GM19351 (cell line): ENCODE data around the gene RALGAPB.
"Not testable (repeated sequence)": the region's sequence is repeated elsewhere in the genome, so short reads cannot be mapped to it uniquely, and the experiment has no call there.

Experiments
- ATAC-seq: cut with Tn5 transposase; IDR thresholded peaks from one replicate; pipeline ENCODE4 v1.9.1; 2021; ENCODE audit warnings: mild to moderate bottlenecking, moderate library complexity; ENCODE audit not compliant: unreplicated experiment

Gene RALGAPB

DNA sequence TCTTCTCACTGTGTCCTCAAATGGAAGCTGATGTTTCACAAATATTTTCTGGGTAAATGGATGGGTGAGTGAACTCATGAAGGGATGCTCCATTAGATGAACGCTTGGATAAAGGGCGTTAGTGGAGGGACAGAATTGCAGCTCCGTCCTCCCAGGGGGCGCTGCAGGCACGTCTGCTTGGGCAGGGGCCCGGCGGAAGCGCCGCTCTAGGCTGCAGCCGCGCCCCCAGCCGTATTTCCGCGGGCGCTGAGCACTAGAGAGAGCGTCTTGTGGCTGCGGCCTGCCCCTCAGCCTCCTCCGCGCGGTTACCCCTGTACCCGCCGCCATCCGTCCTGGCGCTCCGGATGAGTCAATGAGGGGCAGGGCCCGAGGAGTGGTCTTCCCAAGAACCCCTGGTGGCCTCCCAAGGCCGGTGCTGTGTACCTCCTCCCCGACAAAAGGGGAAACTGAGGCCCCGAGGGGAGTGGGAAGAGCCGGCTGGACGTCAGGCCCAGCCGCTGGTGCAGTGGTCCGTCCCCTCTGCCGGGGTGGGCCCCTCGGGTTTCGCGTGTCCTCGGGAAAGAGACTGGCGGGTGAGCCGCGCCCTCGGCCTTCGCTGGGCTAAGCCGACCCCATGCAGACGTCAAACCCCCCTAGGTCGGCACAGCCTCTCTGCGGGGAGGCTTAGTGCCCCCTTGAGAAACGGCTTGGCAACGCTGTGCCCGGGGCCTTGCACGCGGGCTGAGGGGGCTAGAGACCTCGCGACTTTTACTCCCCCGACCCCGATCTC is 26.0 kb upstream of the RALGAPB start:
- ATAC-seq = peak; percentile 86

GRCh38 chr20:38447251-38447661 is 25.4 kb upstream of the RALGAPB start:
- ATAC-seq = no peak

DNA sequence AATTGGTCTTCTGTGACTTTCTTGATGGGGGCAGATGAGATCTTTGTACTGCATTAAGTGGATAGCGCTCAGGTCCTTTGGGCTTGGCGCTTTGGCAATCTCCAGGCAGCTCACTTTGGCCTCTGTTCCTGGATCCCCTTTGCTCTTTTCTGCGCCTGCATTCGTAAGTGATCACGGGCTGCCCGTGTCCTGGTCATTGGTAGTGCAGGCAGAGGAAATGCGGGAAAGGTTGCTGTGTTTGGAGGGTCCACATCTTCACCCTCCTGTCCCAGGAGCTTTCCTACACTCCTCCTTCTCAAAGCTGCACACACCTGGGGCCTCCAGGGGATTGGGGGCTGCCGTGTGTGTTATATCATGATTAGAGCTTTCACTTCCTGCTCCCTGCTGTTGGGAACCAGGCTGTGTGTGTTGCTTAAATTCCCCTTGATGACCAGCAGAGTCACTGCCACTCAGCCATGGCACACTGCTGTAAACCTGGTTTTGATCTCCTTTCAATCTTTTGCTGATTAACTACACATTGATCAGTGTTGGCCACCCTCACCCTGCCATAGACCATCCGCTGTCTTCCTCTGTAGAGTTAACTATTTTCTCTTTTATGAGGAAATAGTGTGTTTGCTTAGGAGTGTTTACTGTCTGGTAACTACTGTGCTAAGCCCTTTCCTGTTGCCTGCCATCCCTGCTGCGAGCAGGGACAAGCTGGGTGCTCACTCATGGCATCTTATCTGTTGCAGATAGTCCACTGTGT is 24.5 kb upstream of the RALGAPB start:
- ATAC-seq = no peak

DNA sequence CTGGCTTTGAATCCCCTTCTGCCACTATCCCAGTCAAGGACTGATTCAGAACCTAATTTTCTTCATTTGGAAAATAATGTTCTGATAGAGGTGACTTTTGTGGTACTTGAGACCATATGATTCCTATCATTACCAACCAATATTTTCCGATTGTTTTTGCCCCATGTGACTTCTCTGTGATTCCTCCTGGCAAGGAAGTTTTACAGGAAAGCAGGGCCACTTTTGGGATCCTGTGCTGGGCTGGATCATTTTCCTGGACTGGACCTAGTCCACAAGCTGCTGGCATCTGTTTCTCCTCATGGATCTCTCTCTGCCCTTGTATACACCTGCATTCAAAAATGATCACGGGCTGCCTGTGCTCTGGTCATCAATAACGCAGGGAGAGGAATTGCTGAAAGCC is 23.6 kb upstream of the RALGAPB start:
- no peak for ATAC-seq

DNA sequence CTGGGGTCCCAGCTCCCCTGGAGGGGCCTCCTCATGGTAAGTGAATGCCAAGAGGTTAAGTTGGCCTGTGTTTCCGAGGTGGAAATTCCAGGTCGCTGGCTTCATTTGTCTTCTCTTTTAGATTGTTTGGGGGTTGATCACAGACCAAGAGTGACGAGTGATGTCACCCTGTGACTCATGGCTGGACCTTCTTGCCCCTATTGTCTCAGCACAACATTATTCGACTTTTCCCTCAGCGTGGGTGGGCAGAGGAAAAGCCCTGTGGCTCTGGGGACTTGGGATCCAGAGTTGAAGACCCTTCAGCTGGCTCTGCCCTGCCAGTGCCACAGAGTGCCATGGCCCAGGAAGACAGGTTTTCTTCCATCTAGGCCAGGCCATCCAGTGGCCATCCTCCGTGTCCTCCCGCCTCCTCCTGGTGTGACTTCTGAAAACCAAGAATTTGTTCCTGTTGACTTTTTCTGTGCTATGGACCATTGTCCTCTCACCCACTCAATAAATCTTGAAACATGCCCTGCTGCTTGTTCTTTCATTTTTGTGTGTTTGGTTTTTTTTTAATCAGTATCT is 22.1 kb upstream of the RALGAPB start:
- ATAC-seq = no peak

GRCh38 chr20:38452880-38453624 is 19.6 kb upstream of the RALGAPB start:
- ATAC-seq = no peak

DNA sequence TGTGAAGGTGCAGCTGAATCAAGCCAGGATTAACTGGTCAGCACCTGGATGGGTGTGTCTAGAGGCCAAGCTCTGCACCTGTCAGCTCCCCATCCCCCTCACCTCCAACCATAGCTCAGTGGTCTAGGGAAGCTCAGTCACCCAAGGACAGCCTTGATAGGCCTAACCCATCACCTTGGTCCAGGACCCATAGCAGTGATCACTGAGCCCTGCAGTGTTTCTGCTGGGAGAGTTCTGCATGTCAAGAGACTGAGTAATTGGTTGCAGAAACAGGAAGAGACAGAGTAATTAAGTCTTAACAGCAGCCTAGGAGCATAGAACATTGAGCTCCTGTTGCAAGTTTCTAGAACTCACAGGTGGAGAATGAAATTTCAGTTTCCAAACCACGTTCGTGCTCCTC is 18.7 kb upstream of the RALGAPB start:
- no peak for ATAC-seq

GRCh38 chr20:38454556-38455473 is 17.8 kb upstream of the RALGAPB start:
- no peak for ATAC-seq

DNA sequence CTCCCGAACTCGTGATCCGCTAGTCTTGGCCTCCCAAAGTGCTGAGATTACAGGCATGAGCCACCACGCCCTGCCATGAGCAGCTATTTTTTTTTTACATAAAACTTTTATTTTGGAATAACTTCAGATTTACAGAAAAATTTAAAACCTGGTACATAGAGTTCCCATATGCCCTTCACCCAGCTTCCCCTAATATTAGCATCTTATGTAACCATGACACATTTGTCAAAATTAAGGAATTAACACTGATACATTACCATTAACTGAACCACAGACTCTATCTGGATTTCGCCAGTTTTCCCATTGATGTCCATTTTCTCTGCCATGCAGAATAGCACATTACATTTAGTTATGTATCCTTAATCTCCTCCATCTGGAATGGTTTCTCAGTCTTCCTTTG is 14.3 kb upstream of the RALGAPB start:
- no peak for ATAC-seq

GRCh38 chr20:38460040-38460623 is 12.5 kb upstream of the RALGAPB start:
- ATAC-seq = no peak

DNA sequence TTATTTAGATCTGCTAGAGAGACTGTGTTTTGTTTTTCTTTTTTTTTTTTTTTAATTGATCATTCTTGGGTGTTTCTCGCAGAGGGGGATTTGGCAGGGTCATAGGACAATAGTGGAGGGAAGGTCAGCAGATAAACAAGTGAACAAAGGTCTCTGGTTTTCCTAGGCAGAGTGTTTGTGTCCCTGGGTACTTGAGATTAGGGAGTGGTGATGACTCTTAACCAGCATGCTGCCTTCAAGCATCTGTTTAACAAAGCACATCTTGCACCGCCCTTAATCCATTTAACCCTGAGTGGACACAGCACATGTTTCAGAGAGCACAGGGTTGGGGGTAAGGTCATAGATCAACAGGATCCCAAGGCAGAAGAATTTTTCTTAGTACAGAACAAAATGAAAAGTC is 12.0 kb upstream of the RALGAPB start:
- not testable (repeated sequence) for ATAC-seq

GRCh38 chr20:38461167-38461566 is 11.5 kb upstream of the RALGAPB start:
- ATAC-seq = not testable (repeated sequence)

GRCh38 chr20:38461569-38461968 is 11.1 kb upstream of the RALGAPB start:
- not testable (repeated sequence) for ATAC-seq

- no peak for ATAC-seq
Observed at GRCh38 chr20:38466171-38466570, 6.5 kb upstream of the RALGAPB start.

DNA sequence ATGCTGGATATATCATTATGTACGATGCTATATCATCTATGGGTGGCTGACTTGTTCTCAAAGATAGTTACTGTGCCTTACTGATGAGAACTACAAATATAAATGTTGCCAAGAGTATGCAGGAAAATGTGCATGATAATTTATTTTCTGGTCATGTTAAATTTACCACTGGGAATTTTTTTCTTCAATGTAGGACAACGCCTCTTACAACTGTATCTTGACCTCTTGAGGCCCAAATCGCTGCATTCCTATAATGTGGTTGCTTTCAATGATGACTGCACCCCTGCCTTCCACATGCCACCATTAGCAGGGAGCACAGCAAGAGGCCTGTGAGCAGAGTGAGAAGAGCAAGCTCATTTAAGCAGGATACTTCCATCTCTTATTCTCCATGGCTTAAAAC is 5.7 kb upstream of the RALGAPB start:
- no peak for ATAC-seq

DNA sequence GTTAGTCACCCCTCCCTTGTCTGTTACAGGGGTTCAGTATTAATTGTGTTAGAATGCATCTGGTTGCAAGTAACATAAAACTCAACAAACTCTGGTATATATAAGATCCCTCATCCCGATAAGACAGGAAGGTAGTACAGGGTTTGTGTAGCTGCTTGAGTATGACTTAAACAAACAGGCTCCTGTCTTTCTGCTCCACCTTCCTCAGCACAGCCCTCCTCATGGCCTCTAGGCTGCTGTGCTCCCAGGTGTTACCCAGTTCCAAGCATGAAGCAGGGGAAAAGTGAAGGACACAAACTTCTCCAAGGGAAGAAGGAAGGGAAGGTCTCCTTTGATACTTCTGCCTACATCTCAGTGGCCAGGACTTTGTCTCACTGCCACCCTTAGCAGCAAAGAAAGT is 1.4 kb upstream of the RALGAPB start:
- no peak for ATAC-seq

DNA sequence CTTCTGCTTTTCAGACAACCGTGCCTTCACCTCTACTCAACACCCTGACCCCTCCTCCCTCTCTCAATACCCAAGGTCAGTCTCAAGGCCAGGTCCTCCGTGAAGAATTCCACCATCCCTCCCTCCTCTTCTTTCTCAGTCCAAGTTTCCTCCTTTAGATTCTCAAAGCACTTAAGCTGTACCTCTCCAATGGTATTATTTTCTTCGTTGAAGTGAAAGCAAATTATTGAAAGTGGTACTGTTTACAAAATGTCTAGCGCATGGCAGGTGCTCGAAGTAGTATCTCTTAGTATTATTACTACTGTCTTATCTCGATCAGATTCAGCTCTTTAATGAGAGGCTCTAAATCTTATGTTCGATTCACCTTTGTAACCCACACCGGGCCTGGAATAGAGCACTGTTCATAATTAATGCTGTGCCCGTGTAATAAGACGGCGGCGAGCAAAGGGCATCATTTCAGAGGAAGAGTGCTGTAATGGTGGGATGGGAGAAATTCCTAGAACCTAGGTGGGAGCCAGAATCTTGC is 593 bp upstream of the RALGAPB start:
- peak; percentile 22 for ATAC-seq

DNA sequence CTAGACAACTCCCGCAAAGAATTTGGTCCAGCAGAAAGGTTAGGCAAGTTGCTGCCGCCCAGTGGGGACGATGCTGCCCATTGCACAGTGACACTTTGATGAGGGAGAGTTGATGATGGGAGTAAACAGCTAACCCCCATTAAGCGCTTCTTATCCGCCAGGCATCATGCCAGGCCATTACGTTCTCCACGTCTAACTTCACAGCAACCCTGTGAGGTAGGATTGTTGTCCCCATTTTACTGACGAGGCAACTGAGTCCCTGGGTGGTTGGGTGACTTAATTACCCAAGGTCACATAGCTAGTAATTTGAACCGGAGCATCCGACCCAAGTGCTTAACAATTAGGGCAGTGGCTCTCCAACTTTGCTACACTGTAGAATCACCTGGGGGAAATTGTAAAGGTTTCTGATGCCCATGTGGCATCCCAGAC is 738 bp downstream of the RALGAPB start:
- no peak for ATAC-seq

- ATAC-seq = no peak
Observed at GRCh38 chr20:38477747-38478146, 5.1 kb downstream of the RALGAPB start.

DNA sequence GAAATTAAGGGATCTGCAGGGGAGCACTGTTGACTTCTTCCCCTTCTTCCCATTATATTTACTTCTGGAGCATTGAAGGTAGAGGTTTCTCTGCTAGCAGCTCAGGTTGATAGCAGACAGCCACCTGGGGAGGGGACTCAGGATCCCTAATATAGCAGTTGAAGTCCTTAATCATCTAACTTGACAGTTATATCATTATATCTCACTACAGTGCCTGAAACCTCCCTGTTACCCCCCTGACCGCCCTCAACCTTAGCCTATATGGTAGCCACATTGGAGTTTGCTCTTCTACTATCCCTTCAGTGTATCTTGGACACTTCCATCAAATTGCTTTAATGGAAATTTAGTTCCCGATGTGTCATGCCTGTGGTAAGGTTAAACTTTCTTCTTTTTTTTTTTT is 7.0 kb downstream of the RALGAPB start:
- ATAC-seq = no peak
